HL-60 (cell line): Measurements from ENCODE around the gene TMOD1.
"Not testable (repeated sequence)": the region's sequence is repeated elsewhere in the genome, so short reads cannot be mapped to it uniquely, and the experiment has no call there.

Source experiments
- DNase-seq, 2 experiments: peaks; one replicate each; pipeline ENCODE4 v3.0.0-alpha.2; 2010 to 2020; ENCODE audit warnings: low read depth in 1 of 2, low spot score in 1 of 2
- H3K27ac ChIP-seq: fragments of 250-450 bp; sonication (Bioruptor Pico); replicated peaks from 2 replicates; pipeline ENCODE4 v1.5.1; 2020; ENCODE audit warnings: mild to moderate bottlenecking, moderate library complexity
- H3K27me3 ChIP-seq: fragments of 250-450 bp; sonication (Bioruptor Pico); 2 replicates; pipeline ENCODE4 v1.5.1; 2021; ENCODE audit warnings: mild to moderate bottlenecking, moderate library complexity; ENCODE audit not compliant: insufficient read depth, poor library complexity, severe bottlenecking
- H3K4me3 ChIP-seq: replicated peaks from 2 replicates; pipeline ENCODE4 v1.5.1; 2011; ENCODE audit warnings: mild to moderate bottlenecking, control low read depth, low read length; ENCODE audit not compliant: insufficient read depth
- GABPA ChIP-seq: IDR thresholded peaks from 2 replicates; pipeline ENCODE4 v1.6.1; 2012; ENCODE audit warnings: low read depth
- POLR2AphosphoS5 ChIP-seq: IDR thresholded peaks from 2 replicates; pipeline ENCODE4 v1.6.1; 2012; ENCODE audit warnings: low read depth
- SPI1 ChIP-seq: IDR thresholded peaks from 2 replicates; pipeline ENCODE4 v1.6.1; 2012; ENCODE audit warnings: low read depth, mild to moderate bottlenecking, borderline replicate concordance
- TF ChIP-seq, protein P1 (sequence below): IDR thresholded peaks from 2 replicates; pipeline ENCODE4 v1.6.1; 2012; ENCODE audit warnings: low read depth; ENCODE audit not compliant: insufficient replicate concordance
- TF ChIP-seq, protein P2 (sequence below): IDR thresholded peaks from one replicate; pipeline ENCODE4 v1.5.1; 2011; ENCODE audit warnings: low read length, control low read depth, inconsistent platforms; ENCODE audit not compliant: insufficient read depth

Gene TMOD1

GRCh38 chr9:97615439-97616072 is 114.1 kb downstream of the TMOD1 start:
- H3K4me3 ChIP-seq = no peak overlapping the region
- H3K27ac ChIP-seq = no peak overlapping the region
- TF ChIP-seq, protein P1, sequence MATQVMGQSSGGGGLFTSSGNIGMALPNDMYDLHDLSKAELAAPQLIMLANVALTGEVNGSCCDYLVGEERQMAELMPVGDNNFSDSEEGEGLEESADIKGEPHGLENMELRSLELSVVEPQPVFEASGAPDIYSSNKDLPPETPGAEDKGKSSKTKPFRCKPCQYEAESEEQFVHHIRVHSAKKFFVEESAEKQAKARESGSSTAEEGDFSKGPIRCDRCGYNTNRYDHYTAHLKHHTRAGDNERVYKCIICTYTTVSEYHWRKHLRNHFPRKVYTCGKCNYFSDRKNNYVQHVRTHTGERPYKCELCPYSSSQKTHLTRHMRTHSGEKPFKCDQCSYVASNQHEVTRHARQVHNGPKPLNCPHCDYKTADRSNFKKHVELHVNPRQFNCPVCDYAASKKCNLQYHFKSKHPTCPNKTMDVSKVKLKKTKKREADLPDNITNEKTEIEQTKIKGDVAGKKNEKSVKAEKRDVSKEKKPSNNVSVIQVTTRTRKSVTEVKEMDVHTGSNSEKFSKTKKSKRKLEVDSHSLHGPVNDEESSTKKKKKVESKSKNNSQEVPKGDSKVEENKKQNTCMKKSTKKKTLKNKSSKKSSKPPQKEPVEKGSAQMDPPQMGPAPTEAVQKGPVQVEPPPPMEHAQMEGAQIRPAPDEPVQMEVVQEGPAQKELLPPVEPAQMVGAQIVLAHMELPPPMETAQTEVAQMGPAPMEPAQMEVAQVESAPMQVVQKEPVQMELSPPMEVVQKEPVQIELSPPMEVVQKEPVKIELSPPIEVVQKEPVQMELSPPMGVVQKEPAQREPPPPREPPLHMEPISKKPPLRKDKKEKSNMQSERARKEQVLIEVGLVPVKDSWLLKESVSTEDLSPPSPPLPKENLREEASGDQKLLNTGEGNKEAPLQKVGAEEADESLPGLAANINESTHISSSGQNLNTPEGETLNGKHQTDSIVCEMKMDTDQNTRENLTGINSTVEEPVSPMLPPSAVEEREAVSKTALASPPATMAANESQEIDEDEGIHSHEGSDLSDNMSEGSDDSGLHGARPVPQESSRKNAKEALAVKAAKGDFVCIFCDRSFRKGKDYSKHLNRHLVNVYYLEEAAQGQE = no peak
- no peak for TF ChIP-seq GABPA
- TF ChIP-seq, protein P2, sequence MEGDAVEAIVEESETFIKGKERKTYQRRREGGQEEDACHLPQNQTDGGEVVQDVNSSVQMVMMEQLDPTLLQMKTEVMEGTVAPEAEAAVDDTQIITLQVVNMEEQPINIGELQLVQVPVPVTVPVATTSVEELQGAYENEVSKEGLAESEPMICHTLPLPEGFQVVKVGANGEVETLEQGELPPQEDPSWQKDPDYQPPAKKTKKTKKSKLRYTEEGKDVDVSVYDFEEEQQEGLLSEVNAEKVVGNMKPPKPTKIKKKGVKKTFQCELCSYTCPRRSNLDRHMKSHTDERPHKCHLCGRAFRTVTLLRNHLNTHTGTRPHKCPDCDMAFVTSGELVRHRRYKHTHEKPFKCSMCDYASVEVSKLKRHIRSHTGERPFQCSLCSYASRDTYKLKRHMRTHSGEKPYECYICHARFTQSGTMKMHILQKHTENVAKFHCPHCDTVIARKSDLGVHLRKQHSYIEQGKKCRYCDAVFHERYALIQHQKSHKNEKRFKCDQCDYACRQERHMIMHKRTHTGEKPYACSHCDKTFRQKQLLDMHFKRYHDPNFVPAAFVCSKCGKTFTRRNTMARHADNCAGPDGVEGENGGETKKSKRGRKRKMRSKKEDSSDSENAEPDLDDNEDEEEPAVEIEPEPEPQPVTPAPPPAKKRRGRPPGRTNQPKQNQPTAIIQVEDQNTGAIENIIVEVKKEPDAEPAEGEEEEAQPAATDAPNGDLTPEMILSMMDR = peak; percentile 70
- peak in 1 of 2 experiments; percentile 64 for DNase-seq
- no peaks in the 10 kb centered on the region for H3K27me3 ChIP-seq

GRCh38 chr9:97617939-97618416 is 116.5 kb downstream of the TMOD1 start:
- no peak overlapping the region for H3K4me3 ChIP-seq
- no peak for DNase-seq
- no peaks in the 10 kb centered on the region for H3K27me3 ChIP-seq
- TF ChIP-seq GABPA = no peak
- TF ChIP-seq, protein P2 = no peak
- TF ChIP-seq POLR2AphosphoS5 = no peak
- TF ChIP-seq, protein P1 = no peak
- TF ChIP-seq SPI1 = no peak
- no peak overlapping the region for H3K27ac ChIP-seq

DNA sequence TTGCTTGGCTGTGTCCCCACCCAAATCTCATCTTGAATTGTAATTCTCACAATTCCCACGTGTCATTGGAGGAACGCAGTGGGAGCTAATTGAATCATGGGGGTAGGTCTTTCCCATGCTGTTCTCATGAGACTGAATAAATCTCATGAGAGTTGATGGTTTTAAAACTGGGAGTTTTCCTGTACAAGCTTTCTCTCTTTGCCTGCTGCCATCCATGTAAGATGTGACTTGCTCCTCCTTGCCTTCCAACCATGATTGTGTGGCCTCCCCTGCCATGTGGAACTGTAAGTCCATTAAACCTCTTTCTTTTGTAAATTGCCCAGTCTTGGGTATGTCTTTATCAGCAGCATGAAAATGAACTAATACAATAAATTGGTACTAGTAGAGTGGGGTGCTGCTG is 118.6 kb downstream of the TMOD1 start:
- not testable (repeated sequence) for H3K27ac ChIP-seq, DNase-seq, H3K27me3 ChIP-seq, H3K4me3 ChIP-seq

DNA sequence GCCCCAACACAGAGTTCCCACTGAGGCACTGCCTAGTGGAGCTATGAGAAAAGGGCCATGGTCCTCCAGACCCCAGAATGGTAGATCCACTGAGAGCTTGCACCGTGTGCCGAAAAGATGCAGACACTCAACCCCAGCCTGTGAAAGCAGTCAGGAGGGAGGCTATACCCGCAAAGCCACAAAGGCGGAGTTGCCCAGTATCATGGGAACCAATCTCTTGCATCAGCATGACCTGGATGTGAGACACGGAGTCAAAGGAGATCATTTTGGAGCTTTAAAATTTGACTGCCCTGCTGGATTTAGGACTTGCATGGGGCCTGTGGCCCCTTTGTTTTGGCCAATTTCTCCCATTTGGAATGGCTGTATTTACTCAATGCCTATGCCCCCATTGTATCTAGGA is 121.0 kb downstream of the TMOD1 start:
- not testable (repeated sequence) for DNase-seq, H3K4me3 ChIP-seq, H3K27ac ChIP-seq, H3K27me3 ChIP-seq

DNA sequence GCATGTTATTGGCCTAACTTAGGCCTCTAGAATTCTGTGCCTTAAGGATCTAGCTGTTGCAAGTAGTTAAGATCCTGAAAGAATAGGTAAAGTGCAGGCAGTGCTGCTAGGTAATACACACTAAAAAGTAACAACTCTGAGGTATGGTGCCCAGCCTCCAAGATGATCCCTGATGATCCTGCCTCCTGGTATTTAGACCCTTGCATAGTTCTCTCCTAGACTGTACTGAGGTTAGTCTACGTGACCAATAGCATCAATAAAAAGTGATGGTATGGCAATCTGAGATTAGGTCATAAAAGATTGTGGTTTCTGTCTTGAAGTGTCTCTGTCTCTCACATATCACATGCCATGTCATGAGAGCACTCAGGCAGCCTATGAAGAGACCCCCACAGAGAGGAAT is 122.5 kb downstream of the TMOD1 start:
- Histone ChIP-seq H3K4me3 (no peak overlapping the region), H3K27me3 (no peaks in the 10 kb centered on the region), H3K27ac (no peak overlapping the region)
- TF ChIP-seq SPI1 = no peak
- TF ChIP-seq POLR2AphosphoS5 = no peak
- TF ChIP-seq, protein P1 = no peak
- TF ChIP-seq, protein P2 = no peak
- no peak for TF ChIP-seq GABPA
- DNase-seq = no peak
